Measurements from ENCODE around the gene LAMC3.
"Not testable (repeated sequence)": the region's sequence is repeated elsewhere in the genome, so short reads cannot be mapped to it uniquely, and the experiment has no call there.

The LAMC3 gene

GRCh38 chr9:131097126-131097947, 88.4 kb downstream of the LAMC3 start:
- no peak for DNase-seq (ENCODE audit: low spot score)

GRCh38 chr9:131097948-131098278, 88.9 kb downstream of the LAMC3 start:
- no peak for DNase-seq (ENCODE audit: low spot score)

DNA sequence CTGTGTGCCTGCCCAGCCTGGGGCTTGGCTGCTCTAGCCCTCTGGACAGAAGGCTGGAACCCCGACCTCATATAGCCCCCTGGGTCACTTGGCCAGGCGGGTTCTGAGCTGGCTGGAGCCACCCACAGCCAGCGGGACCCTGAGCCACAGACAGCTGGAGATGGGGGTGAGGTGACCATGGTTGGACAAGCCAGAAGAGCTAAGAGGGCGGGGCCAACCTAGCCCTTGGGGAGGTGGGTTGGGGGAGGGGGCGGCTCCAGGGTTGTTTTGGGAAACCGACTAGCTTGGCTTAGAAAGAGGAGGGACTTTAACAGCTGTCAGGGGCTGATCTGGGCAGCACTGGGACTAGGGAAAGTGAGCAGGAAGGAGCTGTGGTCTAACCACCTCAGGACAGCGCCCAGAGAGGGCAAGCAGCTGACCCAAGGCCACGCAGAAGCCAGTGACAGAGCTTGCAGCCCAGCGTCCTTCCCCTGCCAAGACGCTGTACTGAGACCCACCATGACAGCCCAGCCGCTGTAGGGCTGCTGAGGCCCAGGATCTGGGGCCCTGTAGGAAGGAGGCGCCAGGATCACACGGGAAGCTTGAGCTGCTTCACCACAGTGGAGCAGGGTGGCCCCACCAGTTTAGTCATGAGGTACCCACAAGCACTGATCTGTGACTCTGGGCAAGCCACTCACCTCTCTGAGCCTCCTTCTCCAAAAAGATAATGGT, 89.6 kb downstream of the LAMC3 start:
- DNase-seq (ENCODE audit: low spot score): no peak

DNA sequence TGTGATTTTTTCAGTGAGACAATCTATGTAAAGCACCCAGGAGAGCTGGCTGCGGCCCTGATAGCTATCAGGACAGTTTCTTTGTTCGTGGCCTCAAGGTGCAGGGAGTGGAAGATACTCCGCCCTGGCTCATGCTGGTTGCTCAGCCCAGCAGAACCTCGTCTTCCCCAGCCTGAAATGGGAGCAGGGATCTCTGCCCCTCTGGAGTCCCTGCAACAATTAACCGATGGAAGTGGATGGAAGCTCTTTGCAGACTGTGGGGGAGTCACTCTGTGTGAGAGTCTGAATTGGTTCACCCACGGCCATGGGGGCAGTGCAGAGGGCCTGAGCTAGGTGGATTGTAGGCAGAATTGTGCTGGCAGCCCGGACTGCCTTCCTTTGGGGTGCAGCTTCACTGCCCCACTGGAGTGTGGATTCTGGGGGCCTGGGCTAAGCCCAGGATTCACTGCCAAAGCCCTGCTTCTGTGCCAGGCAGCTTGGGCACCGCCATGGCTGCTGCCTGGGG, 90.2 kb downstream of the LAMC3 start:
- no peak for DNase-seq (ENCODE audit: low spot score)

DNA sequence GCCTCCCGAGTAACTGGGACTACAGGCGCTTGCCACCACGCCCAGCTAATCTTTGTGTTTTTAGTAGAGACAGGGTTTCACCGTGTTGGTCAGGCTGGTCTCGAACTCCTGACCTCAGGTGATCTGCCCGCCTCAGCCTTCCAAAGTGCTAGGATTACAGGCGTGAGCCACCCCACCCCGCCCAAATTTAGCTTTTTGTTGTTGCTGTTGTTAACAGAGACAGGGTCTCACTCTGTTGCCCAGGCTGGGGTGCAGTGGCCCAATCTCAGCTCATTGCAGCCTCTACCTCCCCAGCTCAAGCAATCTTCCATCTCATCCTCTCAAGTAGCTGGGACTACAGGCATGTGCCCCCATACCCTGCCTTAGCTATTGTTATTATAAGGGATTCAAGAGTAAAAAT, 90.9 kb downstream of the LAMC3 start:
- not testable (repeated sequence) for DNase-seq (ENCODE audit: low spot score)

DNA sequence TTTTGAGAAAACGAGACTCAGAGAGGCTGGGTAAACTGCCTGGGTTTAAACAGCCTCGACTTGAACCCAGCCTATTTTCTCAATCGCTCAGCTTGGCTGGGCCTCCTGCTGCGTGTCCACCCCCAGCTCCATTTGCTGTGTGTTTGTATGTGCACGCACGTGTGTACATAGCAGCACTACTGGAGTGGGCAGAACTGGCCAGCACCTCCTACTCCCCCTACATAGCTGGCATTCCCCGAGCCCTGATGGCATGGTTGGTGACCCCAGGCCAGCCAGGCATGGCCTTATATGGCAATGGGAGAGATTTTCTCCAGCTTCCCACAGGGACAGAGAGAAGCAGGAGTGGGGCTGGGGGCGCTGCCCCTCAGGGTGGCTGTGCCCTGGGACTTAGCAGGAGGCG, 91.5 kb downstream of the LAMC3 start:
- DNase-seq (ENCODE audit: low spot score): no peak

DNA sequence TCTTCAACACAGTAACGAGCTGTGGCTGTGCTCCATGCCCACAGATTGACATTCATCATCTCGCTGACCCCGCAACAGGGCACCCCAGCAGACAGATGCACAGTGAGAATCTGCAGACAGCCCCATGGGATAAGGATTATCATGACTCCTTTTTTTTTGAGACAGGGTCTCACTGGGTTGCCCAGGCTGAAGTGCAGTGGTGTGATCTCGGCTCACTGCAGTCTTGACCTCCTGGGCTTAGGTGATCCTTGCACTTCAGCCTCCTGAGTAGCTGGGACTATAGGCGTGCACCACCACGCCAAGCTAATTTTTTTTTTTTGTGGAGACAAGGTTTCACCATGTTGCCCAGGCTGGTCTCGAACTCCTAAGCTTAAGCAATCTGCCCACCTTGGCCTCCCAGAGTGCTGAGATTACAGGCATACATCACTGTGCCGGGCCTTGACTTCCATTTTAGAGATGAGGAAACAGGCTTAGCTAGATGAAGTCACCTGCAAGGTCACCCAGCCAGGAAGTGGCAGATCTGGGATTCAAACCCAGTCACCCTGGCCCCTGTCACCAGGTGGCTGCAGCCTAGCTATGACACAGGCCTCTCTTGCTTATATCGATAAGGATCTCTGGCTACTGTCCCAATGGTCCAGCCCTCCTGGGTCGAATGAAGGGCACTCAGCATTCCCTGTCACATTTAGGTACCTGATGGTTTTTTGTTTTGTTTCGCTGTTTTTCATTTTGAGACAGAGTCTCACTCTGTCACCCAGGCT, 92.4 kb downstream of the LAMC3 start:
- DNase-seq (ENCODE audit: low spot score): no peak

GRCh38 chr9:131103024-131103423, 94.0 kb downstream of the LAMC3 start:
- no peak for DNase-seq (ENCODE audit: low spot score)

DNA sequence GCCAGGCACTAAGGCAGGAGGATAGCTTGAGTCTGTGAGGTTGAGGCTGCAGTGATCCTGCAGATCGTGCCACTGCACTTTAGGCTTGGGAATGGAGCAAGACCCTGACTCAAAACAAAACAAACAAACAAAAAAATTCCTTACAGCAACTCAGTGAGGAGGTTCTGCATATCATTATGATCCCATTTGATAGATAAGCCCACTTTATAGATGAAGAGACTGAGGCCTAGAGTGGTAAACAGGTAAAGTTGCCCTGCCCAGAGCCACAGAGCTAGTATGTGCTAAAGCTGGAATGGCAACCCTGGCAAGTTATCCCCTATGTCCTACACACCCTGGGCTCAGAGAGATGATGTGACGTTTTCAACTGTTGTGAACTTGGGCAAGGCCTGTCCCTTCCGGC, 94.6 kb downstream of the LAMC3 start:
- DNase-seq (ENCODE audit: low spot score): no peak

GRCh38 chr9:131104016-131104740, 95.2 kb downstream of the LAMC3 start:
- DNase-seq (ENCODE audit: low spot score): no peak

DNA sequence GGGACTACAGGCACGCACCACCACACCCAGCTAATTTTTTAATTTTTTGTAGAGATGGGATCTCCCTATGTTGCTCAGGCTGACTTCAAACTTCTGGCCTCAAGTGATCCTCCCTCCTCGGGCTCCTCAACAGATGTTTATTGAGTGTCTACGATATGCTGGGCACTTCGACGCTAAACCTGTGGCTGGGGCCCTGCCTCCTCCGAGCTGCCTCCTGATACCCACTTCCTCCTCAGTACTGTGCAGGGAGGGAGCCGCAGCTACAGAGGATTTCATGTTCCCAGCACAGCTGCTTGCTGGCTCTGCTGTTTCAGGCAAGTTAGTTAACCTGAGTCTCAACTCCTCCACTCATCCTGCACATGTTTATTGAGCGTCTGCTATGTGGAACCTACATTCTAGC, 97.0 kb downstream of the LAMC3 start:
- DNase-seq (ENCODE audit: low spot score): no peak

- DNase-seq (ENCODE audit: low spot score): no peak
Observed at GRCh38 chr9:131107760-131108159, 98.8 kb downstream of the LAMC3 start.

- no peak for DNase-seq (ENCODE audit: low spot score)
Observed at GRCh38 chr9:131111186-131111853, 102.3 kb downstream of the LAMC3 start.

- peak; percentile 80 for DNase-seq (ENCODE audit: low spot score)
Observed at GRCh38 chr9:131111854-131112311, 102.9 kb downstream of the LAMC3 start.

GRCh38 chr9:131112374-131113154, 103.6 kb downstream of the LAMC3 start:
- no peak for DNase-seq (ENCODE audit: low spot score)

DNA sequence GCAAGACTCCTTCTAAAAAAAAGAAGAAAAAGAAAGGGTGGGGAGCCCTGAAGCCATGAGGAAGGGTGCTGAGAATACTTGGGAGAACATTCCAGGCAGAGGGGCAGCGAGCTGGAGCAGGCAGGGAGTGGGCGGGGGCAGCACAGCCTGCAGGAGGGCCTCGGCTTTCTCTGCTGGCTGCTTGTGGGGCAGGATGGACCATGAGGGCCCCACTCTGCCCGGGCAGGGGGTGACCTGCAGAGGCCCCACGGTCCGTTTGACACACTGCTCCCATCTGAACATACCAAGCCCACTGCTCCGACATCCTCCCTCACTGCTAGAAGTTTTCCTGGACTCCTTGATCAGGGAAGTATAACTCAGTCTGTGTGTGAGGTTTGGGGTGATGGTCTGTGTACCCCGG, 104.7 kb downstream of the LAMC3 start:
- no peak for DNase-seq (ENCODE audit: low spot score)

DNA sequence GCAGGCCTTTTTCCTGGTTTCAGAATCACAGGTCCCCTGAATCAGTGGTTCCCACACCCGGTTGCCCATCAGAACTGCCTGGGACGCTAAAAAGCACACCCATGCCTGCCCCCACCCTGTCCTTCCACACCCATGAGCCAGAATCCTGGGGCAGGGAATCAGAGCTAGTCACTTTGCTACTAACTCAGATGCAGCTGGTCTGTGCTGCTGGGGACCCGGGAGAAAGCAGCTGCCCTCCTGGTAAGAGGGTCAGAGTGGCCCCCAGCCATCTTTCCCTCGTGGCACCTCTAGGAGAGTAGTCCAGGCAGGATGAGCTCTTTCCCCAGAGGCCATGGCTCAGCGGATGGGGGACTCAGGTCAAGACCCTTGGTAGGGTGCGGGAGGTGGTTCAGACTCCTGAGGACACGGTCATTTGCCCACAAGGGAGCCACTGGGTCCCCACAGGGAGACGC, 105.1 kb downstream of the LAMC3 start:
- no peak for DNase-seq (ENCODE audit: low spot score)

DNA sequence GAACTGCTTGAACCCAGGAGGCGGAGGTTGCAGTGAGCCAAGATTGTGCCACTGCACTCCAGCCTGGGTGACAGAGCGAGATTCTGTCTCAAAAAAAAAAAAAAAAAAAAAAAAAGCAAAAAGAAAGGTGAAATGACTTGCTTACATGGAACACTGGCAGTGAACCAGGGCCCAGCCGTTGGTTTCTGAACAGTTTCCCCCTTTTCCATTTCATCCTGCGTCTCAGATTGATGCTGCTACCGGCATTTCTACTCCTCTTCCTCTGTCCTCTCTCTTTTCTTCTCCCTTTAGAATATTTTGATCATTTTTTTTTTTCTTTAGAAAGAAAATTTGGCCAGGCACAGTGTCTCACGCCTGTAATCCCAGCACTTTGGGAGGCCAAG, 106.4 kb downstream of the LAMC3 start:
- not testable (repeated sequence) for DNase-seq (ENCODE audit: low spot score)

DNA sequence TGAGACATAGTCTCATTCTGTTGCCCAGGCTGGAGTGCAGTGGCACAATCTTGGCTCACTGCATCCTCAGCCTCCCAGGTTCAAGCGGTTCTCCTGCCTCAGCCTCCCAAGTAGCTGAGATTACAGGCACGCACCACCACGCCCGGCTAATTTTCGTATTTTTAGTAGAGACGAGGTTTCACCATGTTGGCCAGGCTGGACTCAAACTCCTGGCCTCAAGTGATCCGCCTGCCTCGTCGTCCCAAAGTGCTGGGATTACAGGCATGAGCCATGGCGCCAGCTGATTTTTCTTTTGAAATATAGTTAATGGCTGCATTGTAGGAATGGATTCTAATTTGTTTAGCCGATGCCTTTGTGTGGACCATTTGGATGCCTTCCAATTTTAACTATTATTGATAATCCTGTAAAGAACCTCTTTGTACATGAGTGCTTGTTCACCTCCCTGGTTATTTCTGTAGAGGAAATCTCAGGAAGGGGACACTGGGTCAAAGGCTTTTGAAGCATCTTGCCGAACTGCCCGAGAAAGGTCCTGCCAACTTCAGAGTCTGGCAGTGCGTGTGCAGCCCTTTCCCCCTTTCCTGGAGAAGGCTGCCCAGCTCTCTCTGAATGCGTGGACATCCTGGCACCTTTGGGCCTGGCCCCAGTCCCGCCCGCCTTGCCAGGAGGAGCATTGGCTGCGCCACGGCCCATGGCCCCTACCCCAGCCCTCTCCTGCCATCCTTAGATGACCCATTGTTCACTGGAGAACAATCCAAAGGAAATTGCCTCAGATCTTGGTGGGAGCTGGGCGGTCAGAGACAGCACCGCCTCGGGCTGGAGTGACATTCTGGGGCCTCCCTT, 107.5 kb downstream of the LAMC3 start:
- no peak for DNase-seq (ENCODE audit: low spot score)

Data from COLO829 (cell line).